ENCODE data around the gene HTRA3.

The HTRA3 gene

GRCh38 chr4:8269535-8270417 is at the start of gene HTRA3:
TSS of gene HTRA3 (plus strand) at chr4:8269754. CDS start at chr4:8269969, 215 bp downstream.
- no peak for DNase-seq

GRCh38 chr4:8220661-8221450 is 48.7 kb upstream of the HTRA3 start:
- no peak for DNase-seq

- no peak for DNase-seq
Measured at GRCh38 chr4:8221476-8221875, 48.1 kb upstream of the HTRA3 start.

- no peak for DNase-seq
Measured at GRCh38 chr4:8221985-8222384, 47.6 kb upstream of the HTRA3 start.

DNA sequence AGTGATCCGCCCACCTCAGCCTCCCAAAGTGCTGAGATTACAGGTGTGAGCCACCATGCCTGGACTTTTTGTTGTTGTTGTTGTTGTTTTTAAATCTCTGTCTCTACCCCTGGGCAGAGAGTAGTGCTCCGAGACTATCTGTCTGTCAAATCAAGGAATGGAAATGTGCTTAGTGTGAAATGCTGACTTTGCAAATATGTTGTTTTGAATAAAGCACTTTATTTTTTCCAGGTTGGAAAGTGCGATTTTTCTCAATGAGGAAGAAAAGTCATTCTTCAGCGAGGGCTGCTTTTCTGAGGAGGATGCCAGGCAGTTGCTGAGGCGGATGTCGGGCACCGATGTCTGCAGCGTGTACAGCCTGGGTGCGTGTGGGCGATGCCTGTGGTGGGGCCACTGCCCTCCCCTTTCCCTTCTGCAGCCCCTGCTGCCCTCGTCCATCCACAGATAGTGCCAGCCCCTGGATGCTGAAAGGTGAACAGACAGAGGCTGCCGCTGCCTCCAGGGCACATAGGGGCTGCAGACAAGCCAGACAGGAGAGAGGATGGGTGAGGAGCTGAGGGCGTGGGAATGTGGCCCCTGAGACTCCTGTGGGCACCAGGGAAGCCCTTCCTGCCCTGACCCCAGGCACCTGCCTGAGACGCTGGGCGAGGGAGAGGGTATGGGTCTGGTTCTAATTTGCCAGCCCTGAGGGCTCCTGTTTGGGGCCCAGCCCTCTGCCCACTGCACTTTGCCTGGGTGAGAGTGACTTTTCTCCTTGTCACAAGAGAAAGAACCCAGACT is 46.8 kb upstream of the HTRA3 start:
- DNase-seq: no peak

- DNase-seq: no peak
Measured at GRCh38 chr4:8224267-8224974, 45.1 kb upstream of the HTRA3 start.

- no peak for DNase-seq
Measured at GRCh38 chr4:8224975-8225625, 44.5 kb upstream of the HTRA3 start.

DNA sequence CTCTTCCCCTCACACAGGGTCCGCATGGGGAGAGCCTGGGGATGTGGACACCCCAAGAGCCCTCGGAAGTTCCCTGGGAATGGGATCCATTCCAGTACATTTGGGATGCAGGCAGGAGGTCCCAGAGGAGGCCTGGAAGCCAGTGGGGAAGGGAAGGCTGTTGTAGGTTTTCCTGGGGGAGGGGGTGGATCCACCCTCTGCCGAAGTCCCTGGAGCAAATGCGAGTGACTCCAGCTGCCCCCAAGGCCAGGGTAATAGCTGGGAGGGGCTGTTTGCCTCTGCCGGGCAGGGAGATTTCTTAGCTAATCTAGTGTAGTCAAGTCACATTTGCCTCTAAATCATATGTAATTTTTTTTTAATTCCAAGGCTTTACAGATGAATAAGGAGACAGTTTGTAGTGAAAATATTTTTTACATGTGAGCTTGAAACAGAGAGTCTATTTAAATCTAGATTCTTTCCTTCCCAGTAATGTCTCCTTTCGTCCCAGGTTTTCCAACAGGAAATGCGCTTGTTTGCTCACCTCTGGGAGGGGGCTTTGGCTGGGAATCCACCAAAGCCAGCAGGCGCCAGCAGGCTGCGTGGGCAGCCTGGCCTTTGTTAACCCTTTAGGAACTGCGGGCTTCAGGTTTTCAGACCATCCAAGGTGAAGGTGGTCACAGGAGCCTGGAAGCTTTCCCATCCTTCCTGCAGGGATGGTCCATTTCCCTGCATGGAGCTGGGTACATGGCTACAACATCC is 43.7 kb upstream of the HTRA3 start:
- DNase-seq: no peak

DNA sequence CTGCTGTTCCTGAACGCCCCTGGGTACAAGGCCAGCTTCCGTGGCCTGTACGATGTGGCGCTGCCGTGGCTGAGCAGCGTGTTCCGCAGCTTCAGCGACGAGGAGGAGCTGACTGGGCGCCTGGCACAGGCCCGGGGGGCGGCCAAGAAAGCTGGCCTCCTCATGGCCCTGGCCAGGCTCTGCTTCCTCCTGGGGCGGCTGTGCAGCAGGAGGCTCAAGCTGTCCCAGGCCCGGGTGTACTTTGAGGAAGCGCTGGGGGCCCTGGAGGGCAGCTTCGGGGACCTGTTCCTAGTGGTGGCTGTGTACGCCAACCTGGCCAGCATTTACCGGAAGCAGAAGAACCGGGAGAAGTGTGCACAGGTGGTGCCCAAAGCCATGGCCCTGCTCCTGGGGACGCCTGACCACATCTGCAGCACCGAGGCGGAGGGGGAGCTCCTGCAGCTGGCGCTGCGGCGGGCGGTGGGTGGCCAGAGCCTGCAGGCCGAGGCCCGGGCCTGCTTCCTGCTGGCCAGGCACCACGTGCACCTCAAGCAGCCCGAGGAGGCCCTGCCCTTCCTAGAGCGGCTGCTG is 42.3 kb upstream of the HTRA3 start:
- DNase-seq: no peak

- DNase-seq: no peak
Measured at GRCh38 chr4:8227771-8228318, 41.7 kb upstream of the HTRA3 start.

- DNase-seq: no peak
Measured at GRCh38 chr4:8228319-8229250, 41.0 kb upstream of the HTRA3 start.

DNA sequence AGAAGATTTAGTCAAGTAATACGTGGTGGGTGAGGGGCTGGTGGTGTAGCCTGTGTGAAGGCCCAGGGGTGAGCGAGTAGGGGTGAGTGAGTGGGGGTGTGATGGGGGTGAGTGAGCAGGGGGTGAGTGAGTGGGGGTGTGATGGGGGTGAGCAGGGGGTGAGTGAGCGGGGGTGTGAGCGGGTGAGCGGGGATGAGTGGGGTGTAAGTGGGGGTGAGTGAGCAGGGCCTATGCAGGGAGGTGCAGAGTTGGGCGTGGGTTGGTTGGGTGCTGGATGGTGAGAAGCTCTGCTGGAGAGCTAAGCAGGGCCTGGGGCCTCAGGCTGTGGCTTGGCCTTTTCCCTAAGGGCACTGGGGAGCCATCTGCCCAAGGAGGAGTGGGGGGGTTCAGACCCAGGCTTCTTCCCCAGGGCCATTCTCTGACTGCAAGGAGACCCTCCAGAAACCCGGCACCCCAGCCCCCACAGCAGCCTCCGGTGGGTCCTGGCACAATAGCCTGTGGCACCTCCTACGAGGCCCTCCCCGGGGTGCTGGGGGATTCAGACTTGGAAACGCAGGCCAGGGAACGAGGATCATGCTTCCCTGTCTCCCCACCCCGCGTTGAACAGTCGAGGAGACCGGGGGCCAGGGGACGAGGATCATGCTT is 40.1 kb upstream of the HTRA3 start:
- no peak for DNase-seq

DNA sequence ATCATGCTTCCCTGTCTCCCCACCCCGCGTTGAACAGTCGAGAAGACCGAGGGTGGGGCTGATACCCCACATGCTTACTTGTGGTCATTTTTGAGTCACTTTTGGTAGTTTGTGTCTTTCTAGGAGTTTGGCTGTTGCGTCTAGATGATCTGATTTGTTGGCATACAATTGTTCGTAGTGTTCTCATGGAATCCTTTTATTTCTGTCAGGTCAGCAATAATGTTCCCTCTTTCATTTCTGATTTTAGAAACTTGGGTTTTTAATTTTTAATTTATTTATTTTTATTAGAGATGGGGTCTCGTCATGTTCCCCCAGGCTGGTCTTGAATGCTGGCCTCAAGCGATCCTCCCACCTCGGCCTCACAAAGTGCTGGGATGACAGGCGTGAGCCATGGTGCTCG is 39.5 kb upstream of the HTRA3 start:
- DNase-seq: no peak

- no peak for DNase-seq
Measured at GRCh38 chr4:8230891-8231290, 38.7 kb upstream of the HTRA3 start.

GRCh38 chr4:8231551-8232049 is 38.0 kb upstream of the HTRA3 start:
- DNase-seq: no peak

- DNase-seq: no peak
Measured at GRCh38 chr4:8232748-8233147, 36.8 kb upstream of the HTRA3 start.

DNA sequence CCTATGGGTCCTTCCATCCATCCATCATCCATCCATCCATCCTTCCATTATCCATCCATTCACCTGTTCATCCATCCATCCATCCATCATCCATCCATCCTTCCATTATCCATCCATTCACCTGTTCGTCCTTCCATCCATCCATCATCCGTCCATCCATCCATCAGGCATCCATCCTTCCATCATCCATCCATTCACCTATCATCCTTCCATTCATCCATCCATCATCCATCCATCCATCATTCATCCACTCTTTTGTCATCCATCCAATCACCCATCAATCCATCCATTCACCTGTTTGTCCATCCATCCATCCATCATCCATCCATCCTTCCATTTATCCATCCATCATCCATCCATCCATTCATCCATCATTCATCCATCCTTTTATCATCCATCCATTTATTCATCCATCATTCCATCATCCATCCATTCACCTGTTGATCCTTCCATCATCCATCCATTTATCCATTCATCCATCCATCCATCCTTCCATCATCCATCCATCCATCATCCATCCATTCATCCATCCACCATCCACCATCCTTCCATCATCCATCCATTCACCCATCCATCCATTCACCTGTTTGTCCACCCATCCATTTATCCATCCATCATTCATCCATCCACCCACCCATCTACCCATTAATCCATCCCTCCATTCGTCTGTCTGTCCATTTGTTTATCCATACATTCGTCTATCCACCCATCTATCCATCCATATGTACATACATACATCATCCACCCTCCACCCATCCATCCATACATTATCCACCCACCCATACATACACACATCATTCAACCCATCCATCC is 35.7 kb upstream of the HTRA3 start:
- no peak for DNase-seq

- no peak for DNase-seq
Measured at GRCh38 chr4:8234715-8235114, 34.8 kb upstream of the HTRA3 start.

Measured in NCI-H524 treated with DMSO at 0.1 percent for 48 hours (cell line).